ENCODE results near the gene TAOK3. TPM values are rescaled to one million over a fixed set of nuclear protein-coding genes. Genes with fewer than 3 reads are reported as not detected.

TAOK3 gene
- total and polyA plus RNA-seq, 2 of the 8 experiments (the other 6 are each of a cell fraction or from before 2014, with no cell fraction given) = 5.2 to 9.3 TPM

DNA sequence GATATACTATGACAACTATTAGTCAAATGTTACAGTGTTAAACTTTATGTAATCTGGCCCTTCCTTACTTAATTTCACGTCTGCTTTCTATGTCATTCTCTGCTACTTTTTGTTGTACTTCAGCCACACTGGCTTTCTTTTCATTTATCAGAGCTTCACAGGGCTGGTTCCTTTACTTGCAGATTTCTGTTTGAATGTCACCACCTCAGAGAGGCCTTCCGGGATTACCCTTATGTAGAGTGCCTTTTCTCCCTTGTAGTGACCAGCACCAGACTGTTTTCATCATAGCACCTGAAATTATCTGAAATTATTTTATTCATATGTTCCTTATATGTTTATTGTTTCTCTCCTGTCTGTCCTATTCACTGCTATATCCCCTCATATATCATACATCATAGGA is 75.4 kb downstream of the TAOK3 start (continued):
- TF ChIP-seq, protein P1, sequence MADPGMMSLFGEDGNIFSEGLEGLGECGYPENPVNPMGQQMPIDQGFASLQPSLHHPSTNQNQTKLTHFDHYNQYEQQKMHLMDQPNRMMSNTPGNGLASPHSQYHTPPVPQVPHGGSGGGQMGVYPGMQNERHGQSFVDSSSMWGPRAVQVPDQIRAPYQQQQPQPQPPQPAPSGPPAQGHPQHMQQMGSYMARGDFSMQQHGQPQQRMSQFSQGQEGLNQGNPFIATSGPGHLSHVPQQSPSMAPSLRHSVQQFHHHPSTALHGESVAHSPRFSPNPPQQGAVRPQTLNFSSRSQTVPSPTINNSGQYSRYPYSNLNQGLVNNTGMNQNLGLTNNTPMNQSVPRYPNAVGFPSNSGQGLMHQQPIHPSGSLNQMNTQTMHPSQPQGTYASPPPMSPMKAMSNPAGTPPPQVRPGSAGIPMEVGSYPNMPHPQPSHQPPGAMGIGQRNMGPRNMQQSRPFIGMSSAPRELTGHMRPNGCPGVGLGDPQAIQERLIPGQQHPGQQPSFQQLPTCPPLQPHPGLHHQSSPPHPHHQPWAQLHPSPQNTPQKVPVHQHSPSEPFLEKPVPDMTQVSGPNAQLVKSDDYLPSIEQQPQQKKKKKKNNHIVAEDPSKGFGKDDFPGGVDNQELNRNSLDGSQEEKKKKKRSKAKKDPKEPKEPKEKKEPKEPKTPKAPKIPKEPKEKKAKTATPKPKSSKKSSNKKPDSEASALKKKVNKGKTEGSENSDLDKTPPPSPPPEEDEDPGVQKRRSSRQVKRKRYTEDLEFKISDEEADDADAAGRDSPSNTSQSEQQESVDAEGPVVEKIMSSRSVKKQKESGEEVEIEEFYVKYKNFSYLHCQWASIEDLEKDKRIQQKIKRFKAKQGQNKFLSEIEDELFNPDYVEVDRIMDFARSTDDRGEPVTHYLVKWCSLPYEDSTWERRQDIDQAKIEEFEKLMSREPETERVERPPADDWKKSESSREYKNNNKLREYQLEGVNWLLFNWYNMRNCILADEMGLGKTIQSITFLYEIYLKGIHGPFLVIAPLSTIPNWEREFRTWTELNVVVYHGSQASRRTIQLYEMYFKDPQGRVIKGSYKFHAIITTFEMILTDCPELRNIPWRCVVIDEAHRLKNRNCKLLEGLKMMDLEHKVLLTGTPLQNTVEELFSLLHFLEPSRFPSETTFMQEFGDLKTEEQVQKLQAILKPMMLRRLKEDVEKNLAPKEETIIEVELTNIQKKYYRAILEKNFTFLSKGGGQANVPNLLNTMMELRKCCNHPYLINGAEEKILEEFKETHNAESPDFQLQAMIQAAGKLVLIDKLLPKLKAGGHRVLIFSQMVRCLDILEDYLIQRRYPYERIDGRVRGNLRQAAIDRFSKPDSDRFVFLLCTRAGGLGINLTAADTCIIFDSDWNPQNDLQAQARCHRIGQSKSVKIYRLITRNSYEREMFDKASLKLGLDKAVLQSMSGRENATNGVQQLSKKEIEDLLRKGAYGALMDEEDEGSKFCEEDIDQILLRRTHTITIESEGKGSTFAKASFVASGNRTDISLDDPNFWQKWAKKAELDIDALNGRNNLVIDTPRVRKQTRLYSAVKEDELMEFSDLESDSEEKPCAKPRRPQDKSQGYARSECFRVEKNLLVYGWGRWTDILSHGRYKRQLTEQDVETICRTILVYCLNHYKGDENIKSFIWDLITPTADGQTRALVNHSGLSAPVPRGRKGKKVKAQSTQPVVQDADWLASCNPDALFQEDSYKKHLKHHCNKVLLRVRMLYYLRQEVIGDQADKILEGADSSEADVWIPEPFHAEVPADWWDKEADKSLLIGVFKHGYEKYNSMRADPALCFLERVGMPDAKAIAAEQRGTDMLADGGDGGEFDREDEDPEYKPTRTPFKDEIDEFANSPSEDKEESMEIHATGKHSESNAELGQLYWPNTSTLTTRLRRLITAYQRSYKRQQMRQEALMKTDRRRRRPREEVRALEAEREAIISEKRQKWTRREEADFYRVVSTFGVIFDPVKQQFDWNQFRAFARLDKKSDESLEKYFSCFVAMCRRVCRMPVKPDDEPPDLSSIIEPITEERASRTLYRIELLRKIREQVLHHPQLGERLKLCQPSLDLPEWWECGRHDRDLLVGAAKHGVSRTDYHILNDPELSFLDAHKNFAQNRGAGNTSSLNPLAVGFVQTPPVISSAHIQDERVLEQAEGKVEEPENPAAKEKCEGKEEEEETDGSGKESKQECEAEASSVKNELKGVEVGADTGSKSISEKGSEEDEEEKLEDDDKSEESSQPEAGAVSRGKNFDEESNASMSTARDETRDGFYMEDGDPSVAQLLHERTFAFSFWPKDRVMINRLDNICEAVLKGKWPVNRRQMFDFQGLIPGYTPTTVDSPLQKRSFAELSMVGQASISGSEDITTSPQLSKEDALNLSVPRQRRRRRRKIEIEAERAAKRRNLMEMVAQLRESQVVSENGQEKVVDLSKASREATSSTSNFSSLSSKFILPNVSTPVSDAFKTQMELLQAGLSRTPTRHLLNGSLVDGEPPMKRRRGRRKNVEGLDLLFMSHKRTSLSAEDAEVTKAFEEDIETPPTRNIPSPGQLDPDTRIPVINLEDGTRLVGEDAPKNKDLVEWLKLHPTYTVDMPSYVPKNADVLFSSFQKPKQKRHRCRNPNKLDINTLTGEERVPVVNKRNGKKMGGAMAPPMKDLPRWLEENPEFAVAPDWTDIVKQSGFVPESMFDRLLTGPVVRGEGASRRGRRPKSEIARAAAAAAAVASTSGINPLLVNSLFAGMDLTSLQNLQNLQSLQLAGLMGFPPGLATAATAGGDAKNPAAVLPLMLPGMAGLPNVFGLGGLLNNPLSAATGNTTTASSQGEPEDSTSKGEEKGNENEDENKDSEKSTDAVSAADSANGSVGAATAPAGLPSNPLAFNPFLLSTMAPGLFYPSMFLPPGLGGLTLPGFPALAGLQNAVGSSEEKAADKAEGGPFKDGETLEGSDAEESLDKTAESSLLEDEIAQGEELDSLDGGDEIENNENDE (IDR thresholded peaks at IDR 0.05; ENCODE audit: insufficient replicate concordance, low read length) = no peak
- no peak for TF ChIP-seq SIX5 (IDR thresholded peaks at IDR 0.05; ENCODE audit: low read depth, low read length)
- TF ChIP-seq RXRA (IDR thresholded peaks at IDR 0.05; ENCODE audit: insufficient read depth, low read depth, low read length) = no peak
- TF ChIP-seq GABPA (IDR thresholded peaks at IDR 0.05; ENCODE audit: borderline replicate concordance, insufficient read depth, low read length) = no peak
- no peak for TF ChIP-seq SIRT6 (IDR thresholded peaks at IDR 0.05; ENCODE audit: low read length)
